ENCODE data around the gene FAM13A.

GRCh38 chr4:88819818-88820697 lies 236.9 kb downstream of the FAM13A start:
- TF ChIP-seq POLR2A (IDR thresholded peaks at IDR 0.05) = no peak
- TF ChIP-seq CTCF (IDR thresholded peaks at IDR 0.05) = no peak

All from uterus (tissue), 2 donors.